ENCODE results near the gene SAMD4B. TPM values are rescaled to one million over a fixed set of nuclear protein-coding genes. Genes with fewer than 3 reads are reported as not detected.
A peak's percentile ranks its signal among the peaks of the same experiment; 100 is the strongest.
"Not testable (repeated sequence)": the region's sequence is repeated elsewhere in the genome, so short reads cannot be mapped to it uniquely, and the experiment has no call there.

SAMD4B gene
- total RNA-seq, 1 donor from 2014 or later, result 100 TPM

- no peak for DNase-seq (ENCODE audit: low read depth)
These were observed 5.7 kb upstream of the SAMD4B start for GRCh38 chr19:39336483-39336882.

- no peak for DNase-seq (ENCODE audit: low read depth)
These were observed 2.5 kb upstream of the SAMD4B start for GRCh38 chr19:39339674-39340073.

- not testable (repeated sequence) for DNase-seq (ENCODE audit: low read depth)
These were observed 2.1 kb upstream of the SAMD4B start for GRCh38 chr19:39340156-39340555.

GRCh38 chr19:39341129-39341718, 997 bp upstream of the SAMD4B start:
- DNase-seq (ENCODE audit: low read depth), result no peak

- DNase-seq (ENCODE audit: low read depth), result no peak
These were observed 555 bp downstream of the SAMD4B start for GRCh38 chr19:39342647-39343305.

GRCh38 chr19:39345956-39346355, 3.7 kb downstream of the SAMD4B start:
- DNase-seq (ENCODE audit: low read depth), result no peak

GRCh38 chr19:39347332-39348164, 5.3 kb downstream of the SAMD4B start:
- no peak for DNase-seq (ENCODE audit: low read depth)

- DNase-seq (ENCODE audit: low read depth), result no peak
These were observed 7.1 kb downstream of the SAMD4B start for GRCh38 chr19:39349326-39349725.

GRCh38 chr19:39350156-39350555, 7.9 kb downstream of the SAMD4B start:
- DNase-seq (ENCODE audit: low read depth), result no peak

- DNase-seq (ENCODE audit: low read depth), result no peak
These were observed 9.4 kb downstream of the SAMD4B start for GRCh38 chr19:39351537-39352064.

- DNase-seq (ENCODE audit: low read depth), result no peak
These were observed 10.4 kb downstream of the SAMD4B start for GRCh38 chr19:39352381-39353255.

GRCh38 chr19:39355253-39355652, 13.0 kb downstream of the SAMD4B start:
- DNase-seq (ENCODE audit: low read depth), result no peak

GRCh38 chr19:39356073-39356472, 13.9 kb downstream of the SAMD4B start:
- DNase-seq (ENCODE audit: low read depth), result no peak

GRCh38 chr19:39356647-39357046, 14.4 kb downstream of the SAMD4B start:
- no peak for DNase-seq (ENCODE audit: low read depth)

GRCh38 chr19:39359026-39359425, 16.8 kb downstream of the SAMD4B start:
- no peak for DNase-seq (ENCODE audit: low read depth)

- no peak for DNase-seq (ENCODE audit: low read depth)
These were observed 18.4 kb downstream of the SAMD4B start for GRCh38 chr19:39360599-39360998.

- DNase-seq (ENCODE audit: low read depth), result peak; percentile 90
These were observed 20.7 kb downstream of the SAMD4B start for GRCh38 chr19:39362682-39363657.

- peak; percentile 66 for DNase-seq (ENCODE audit: low read depth)
These were observed 21.8 kb downstream of the SAMD4B start for GRCh38 chr19:39363901-39364457.

GRCh38 chr19:39365531-39365930, 23.3 kb downstream of the SAMD4B start:
- no peak for DNase-seq (ENCODE audit: low read depth)

GRCh38 chr19:39369200-39369599, 27.0 kb downstream of the SAMD4B start:
- DNase-seq (ENCODE audit: low read depth), result no peak

Measured in renal cortical epithelial cell (primary cell).